Measurements from ENCODE around the gene THUMPD3. TPM values are rescaled to one million over a fixed set of nuclear protein-coding genes. Genes with fewer than 3 reads are reported as not detected.
A peak's percentile ranks its signal among the peaks of the same experiment; 100 is the strongest.

The THUMPD3 gene
- total RNA-seq, 1 donor from 2014 or later, result 61.4 TPM

DNA sequence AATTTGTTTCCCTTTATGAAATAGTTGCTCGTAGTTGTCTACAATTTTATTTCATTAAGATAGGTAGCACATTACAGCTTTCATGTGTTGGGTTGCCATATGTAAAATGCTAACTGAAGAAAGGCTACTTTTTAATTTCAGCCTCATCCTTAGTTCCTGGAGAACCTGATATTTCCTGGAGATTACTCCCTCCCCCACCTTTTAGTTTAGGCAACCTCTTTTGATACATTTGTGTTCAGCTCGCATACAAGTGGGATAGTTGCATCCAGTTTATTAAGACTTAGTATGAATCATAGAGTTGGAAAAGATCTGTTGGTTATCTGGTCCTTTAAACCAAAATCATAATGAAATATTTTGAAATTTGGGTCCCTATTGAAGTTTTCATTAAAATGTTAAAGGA, 40.6 kb downstream of the THUMPD3 start:
- H3K4me3 Mint-ChIP-seq, result no peak overlapping the region
- no peak overlapping the region for H3K27ac Mint-ChIP-seq
- intact Hi-C loops (cut with micrococcal nuclease), result loop anchor here (5.0 kb wide), 1 partner anchor 1194 kb away; no protein-coding TSS in a partner anchor
- DNase-seq (ENCODE audit: low spot score), result no peak
- peaks cover 12% of the 10 kb centered on the region for H3K36me3 Mint-ChIP-seq (ENCODE audit: low read depth)
- peaks cover 60% of the 10 kb centered on the region for H3K4me1 Mint-ChIP-seq (ENCODE audit: low read depth)
- H3K9me3 Mint-ChIP-seq, result no peaks in the 10 kb centered on the region
- H3K27me3 Mint-ChIP-seq (ENCODE audit: insufficient read depth), result no peaks in the 10 kb centered on the region

DNA sequence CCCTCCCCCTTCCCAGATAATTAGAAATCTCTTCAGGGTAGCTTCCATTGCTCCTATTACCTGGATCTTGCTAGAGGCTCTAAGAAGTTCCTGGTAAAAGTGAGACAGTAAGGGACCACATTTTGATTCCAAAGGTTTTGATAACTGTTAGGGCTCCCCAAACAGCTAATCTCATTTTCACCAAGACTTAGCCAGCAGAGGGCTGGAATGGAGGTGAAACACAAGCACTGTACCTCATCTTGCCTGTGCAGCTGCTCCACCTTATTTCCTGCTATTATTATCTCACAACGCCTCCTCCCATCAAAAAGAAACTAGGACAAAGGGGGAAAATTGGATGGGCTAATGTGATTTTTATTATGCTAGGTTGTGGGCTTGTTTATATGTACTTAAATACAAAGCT, 41.8 kb downstream of the THUMPD3 start:
- Mint-ChIP-seq H3K4me3 (no peak overlapping the region), H3K27ac (no peak overlapping the region), H3K36me3 (ENCODE audit: low read depth) (peaks cover 14% of the 10 kb centered on the region), H3K4me1 (ENCODE audit: low read depth) (peaks cover 61% of the 10 kb centered on the region), H3K9me3 (no peaks in the 10 kb centered on the region), H3K27me3 (ENCODE audit: insufficient read depth) (no peaks in the 10 kb centered on the region)
- intact Hi-C loops (cut with micrococcal nuclease), result loop anchor here (5.0 kb wide), 1 partner anchor 1193 kb away; no protein-coding TSS in a partner anchor
- DNase-seq (ENCODE audit: low spot score), result no peak

DNA sequence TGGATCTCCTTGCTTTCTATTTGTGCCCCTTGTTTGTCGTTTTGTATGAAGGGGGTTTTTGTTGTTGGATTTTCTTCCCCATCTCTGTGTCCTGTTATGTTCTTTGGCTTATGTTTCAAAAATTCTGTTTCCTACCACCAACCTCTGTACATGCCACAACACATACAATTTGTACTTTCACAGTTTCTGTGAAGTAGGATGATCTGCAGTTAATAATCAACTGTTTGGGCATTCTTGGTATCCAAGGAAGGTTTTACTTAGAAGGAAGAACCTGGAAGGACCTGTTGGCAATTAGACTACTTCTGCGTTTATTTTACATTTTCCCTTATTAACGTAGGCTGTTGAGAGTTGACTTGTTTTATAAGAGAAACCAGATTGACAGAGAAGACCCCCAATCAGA, 42.9 kb downstream of the THUMPD3 start:
- no peaks in the 10 kb centered on the region for H3K9me3 Mint-ChIP-seq
- no peak overlapping the region for H3K4me3 Mint-ChIP-seq
- intact Hi-C loops (cut with micrococcal nuclease), result no loop called here

DNA sequence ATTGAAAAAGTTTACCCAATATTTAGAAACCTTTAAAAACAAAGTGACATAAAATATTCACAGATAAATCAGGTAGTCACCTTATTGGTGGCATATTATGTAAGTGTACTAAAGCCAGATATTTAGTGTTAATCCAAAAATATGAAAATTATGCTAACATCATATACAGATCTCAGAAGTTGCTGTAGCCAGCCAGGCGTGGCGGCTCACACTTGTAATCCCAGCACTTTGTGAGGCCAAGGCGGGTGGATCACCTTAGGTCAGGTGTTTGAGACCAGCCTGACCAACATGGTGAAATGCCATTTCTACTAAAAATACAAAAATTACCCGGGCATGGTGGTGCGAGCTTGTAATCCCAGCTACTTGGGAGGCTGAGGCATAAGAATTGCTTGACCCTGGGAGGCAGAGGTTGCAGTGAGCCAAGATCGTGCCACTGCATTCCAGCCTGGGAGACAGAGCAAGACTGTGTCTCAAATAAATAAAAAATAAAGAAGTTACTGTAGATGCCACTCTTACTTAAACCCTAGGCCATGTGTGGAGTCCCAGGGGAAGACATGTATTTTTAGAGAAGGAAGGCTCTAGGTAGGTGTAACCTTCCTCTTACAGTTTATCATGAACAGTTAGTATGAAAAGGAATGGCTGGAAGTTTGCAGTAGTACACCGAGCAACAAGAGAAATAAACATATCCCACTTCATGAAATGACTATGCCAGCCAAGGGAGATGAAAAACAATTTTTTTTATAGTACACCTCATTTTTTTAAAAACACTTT, 44.2 kb downstream of the THUMPD3 start:
- intact Hi-C loops (cut with micrococcal nuclease), result no loop called here
- Mint-ChIP-seq H3K27me3 (ENCODE audit: insufficient read depth) (no peaks in the 10 kb centered on the region), H3K4me3 (no peak overlapping the region), H3K36me3 (ENCODE audit: low read depth) (peaks cover 18% of the 10 kb centered on the region), H3K9me3 (no peaks in the 10 kb centered on the region), H3K27ac (no peak overlapping the region), H3K4me1 (ENCODE audit: low read depth) (peaks cover 48% of the 10 kb centered on the region)
- no peak for DNase-seq (ENCODE audit: low spot score)

More for the DNA sequence above, 42.9 kb downstream of the THUMPD3 start:
- Mint-ChIP-seq H3K4me1 (ENCODE audit: low read depth) (peaks cover 61% of the 10 kb centered on the region), H3K27me3 (ENCODE audit: insufficient read depth) (no peaks in the 10 kb centered on the region), H3K36me3 (ENCODE audit: low read depth) (peaks cover 18% of the 10 kb centered on the region), H3K27ac (no peak overlapping the region)
- DNase-seq (ENCODE audit: low spot score), result no peak

DNA sequence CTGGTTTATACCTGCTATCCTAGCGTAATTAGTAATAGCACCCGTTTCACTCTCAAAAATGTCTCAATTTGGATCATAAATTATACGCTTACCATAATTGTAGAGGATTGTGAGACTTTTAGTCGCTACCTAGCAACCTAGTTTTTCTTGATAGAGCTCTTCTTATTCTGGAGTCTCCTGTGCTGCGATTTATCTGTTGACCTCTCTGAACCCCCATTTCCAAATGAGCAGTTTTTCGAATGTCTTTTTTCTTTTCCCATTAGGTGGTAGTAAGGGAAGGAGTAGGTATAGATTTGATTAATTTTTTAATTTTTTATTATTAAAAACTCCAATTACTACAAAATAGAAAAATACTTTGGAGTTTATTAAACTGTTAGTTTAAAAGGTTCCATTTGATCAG, 45.2 kb downstream of the THUMPD3 start:
- no peak overlapping the region for H3K4me3 Mint-ChIP-seq
- H3K9me3 Mint-ChIP-seq, result no peaks in the 10 kb centered on the region
- no peaks in the 10 kb centered on the region for H3K27me3 Mint-ChIP-seq (ENCODE audit: insufficient read depth)
- H3K36me3 Mint-ChIP-seq (ENCODE audit: low read depth), result peaks cover 13% of the 10 kb centered on the region
- intact Hi-C loops (cut with micrococcal nuclease), result loop anchor here (1.0 kb wide), 1 partner anchor 10 kb away; no protein-coding TSS in a partner anchor
- peaks cover 45% of the 10 kb centered on the region for H3K4me1 Mint-ChIP-seq (ENCODE audit: low read depth)
- DNase-seq (ENCODE audit: low spot score), result no peak
- no peak overlapping the region for H3K27ac Mint-ChIP-seq

DNA sequence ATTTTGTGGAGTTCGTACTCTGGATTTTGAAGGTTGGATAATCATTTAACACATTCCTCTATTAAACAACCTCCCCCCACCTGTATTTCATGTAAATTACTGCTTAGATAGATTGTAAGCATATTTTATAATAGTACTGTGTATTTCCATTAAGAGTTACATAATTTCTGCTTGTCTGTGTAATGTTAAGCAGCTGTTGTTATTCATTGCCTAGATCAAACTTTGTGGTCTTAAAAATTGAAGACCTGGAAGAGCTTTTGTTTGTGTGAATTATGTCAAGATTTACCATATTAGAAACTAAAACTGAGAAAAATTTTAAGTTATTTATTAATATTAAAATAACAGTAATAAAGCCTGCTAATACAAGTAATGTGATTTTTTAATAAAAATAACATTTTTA, 45.7 kb downstream of the THUMPD3 start:
- no peak overlapping the region for H3K4me3 Mint-ChIP-seq
- peaks cover 49% of the 10 kb centered on the region for H3K4me1 Mint-ChIP-seq (ENCODE audit: low read depth)
- DNase-seq (ENCODE audit: low spot score), result no peak
- H3K27me3 Mint-ChIP-seq (ENCODE audit: insufficient read depth), result no peaks in the 10 kb centered on the region
- peaks cover 15% of the 10 kb centered on the region for H3K36me3 Mint-ChIP-seq (ENCODE audit: low read depth)
- intact Hi-C loops (cut with micrococcal nuclease), result loop anchor here (1.0 kb wide), 1 partner anchor 10 kb away; no protein-coding TSS in a partner anchor
- no peaks in the 10 kb centered on the region for H3K9me3 Mint-ChIP-seq
- no peak overlapping the region for H3K27ac Mint-ChIP-seq

DNA sequence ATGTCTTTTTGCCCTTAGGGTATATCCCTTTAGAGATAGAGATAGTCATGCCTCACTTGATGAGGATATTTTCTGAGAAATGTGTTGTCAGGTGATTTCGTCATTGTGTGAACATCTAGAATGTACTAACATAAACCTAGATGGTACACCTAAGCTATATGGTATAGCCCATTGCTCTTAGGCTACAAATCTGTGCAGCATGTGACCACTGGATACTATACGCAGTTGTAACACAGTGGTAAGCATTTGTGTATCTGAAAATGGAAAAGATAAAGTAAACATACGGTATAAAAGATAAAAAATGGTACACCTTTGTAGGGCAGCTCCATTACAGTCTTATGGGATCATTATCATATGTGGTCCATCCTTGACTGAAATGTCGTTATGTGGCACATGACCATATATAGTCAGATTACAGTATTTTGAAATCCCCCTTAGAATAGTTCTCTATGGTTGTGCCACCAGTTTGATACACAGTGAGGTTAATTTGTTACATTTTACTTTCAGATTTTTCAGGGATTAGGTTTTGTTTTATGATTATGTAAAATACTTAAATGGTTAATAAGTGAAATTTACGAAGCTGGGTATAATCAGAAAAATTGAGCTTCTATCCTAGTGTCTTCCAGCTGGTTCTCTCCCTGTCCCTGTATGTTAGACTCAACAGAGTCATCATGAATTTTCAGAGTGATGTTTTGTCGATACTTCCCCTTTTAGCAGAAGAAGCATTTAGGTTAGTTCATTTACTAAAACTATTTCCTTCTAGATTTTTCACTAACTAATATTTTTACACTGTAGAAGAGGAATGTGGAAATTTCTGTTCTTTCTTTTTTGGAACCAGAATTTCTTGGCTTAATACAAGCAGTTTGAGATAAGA, 47.4 kb downstream of the THUMPD3 start:
- H3K4me1 Mint-ChIP-seq (ENCODE audit: low read depth), result peaks cover 47% of the 10 kb centered on the region

DNA sequence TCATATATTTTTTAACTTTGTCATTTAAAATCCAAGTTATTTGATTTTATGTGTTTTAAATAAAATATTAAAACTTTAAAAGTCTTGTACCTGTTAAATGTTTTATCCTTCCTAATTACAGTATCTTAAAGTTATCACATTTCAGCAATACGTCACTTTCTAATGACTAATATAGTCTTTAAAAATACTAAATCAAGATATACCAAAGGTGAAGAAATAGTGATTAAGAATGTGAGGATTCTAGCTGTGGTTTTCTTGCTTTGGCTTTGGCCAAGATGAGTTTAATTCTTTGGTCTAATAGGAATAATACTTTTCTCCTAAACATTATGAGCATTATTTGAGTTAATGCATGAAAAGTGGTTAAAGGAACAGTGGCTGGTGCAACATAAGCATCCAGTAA, 48.4 kb downstream of the THUMPD3 start:
- no peak overlapping the region for H3K27ac Mint-ChIP-seq
- H3K9me3 Mint-ChIP-seq, result no peaks in the 10 kb centered on the region
- H3K4me3 Mint-ChIP-seq, result no peak overlapping the region
- H3K36me3 Mint-ChIP-seq (ENCODE audit: low read depth), result peaks cover 25% of the 10 kb centered on the region
- no peaks in the 10 kb centered on the region for H3K27me3 Mint-ChIP-seq (ENCODE audit: insufficient read depth)
- H3K4me1 Mint-ChIP-seq (ENCODE audit: low read depth), result peaks cover 47% of the 10 kb centered on the region
- no peak for DNase-seq (ENCODE audit: low spot score)
- intact Hi-C loops (cut with micrococcal nuclease), result no loop called here

More for the DNA sequence above, 47.4 kb downstream of the THUMPD3 start:
- Mint-ChIP-seq H3K27me3 (ENCODE audit: insufficient read depth) (no peaks in the 10 kb centered on the region), H3K4me3 (no peak overlapping the region), H3K36me3 (ENCODE audit: low read depth) (peaks cover 20% of the 10 kb centered on the region), H3K9me3 (no peaks in the 10 kb centered on the region), H3K27ac (no peak overlapping the region)
- DNase-seq (ENCODE audit: low spot score), result no peak
- intact Hi-C loops (cut with micrococcal nuclease), result no loop called here

DNA sequence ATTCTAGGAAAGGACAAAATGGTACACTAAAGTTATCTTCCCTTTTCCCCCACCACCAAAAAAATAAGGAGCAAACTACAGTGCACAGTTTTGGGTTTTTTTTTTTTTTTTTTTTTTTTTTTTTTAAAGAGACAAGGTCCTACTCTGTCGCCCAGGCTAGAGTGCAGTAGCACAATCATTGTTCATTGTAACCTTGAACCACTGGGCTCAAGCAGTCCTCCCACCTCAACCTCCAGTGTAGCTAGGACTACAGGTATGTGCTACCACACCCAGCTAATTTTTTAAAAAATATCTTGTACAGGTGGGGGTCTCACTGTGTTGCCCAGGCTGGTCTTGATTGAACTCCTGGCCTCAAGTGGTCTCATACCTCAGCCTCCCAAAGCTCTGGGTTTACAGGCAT, 49.4 kb downstream of the THUMPD3 start:
- H3K9me3 Mint-ChIP-seq, result no peaks in the 10 kb centered on the region
- H3K4me1 Mint-ChIP-seq (ENCODE audit: low read depth), result peaks cover 53% of the 10 kb centered on the region
- intact Hi-C loops (cut with micrococcal nuclease), result no loop called here
- no peak for DNase-seq (ENCODE audit: low spot score)
- H3K27me3 Mint-ChIP-seq (ENCODE audit: insufficient read depth), result no peaks in the 10 kb centered on the region
- no peak overlapping the region for H3K27ac Mint-ChIP-seq
- peaks cover 25% of the 10 kb centered on the region for H3K36me3 Mint-ChIP-seq (ENCODE audit: low read depth)
- no peak overlapping the region for H3K4me3 Mint-ChIP-seq

DNA sequence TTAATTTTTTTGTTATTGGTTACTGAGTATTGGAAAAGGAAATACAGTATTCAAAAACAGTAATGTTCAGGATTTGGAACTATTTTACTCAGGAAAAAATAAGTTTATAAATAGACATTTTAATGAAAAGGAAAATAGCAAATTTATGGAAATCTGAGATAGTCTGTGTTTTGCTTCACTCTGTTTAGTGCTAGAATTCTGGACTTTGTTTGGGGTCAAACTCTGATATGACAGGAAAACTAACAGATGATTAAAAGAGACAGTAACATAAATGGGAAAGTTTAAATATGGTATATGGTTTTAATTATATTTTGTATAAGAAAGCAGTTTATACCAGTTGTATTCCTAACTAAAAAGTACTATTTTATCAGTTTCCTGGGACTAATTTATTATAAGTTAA, 52.0 kb downstream of the THUMPD3 start:
- no peak overlapping the region for H3K4me3 Mint-ChIP-seq
- no peaks in the 10 kb centered on the region for H3K27me3 Mint-ChIP-seq (ENCODE audit: insufficient read depth)
- H3K36me3 Mint-ChIP-seq (ENCODE audit: low read depth), result peaks cover 17% of the 10 kb centered on the region
- intact Hi-C loops (cut with micrococcal nuclease), result no loop called here
- no peak for DNase-seq (ENCODE audit: low spot score)
- peaks cover 47% of the 10 kb centered on the region for H3K4me1 Mint-ChIP-seq (ENCODE audit: low read depth)
- H3K9me3 Mint-ChIP-seq, result no peaks in the 10 kb centered on the region
- no peak overlapping the region for H3K27ac Mint-ChIP-seq

DNA sequence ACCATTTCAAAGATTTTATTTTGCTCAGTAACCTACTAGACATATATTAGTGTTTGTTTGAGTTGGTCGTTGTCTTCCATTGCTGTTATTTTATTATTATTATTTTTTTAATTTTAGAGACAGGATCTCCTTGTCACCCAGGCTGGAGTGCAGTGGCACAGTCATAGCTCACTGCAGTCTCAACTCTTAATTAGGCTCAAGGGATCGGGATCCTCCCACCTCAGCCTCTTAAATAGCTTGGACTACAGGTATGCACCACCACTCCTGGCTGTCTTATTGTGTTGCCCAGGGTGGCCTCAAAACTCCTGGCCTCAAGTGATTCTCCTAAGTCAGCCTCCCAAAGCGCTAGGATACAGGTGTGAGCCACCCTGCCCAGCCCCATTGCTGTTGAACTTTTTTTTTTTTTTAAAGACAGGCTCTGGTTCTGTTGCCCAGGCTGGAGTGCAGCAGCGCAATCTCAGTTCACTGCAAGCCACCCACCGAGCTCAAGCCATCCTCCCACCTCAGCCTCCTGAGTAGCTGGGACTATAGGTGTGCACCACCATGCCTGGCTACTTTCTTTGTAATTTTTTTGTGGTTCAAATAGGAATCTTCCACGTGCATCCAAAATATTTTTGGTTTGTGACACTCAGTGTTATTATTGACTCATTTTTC, 52.8 kb downstream of the THUMPD3 start:
- no peaks in the 10 kb centered on the region for H3K27me3 Mint-ChIP-seq (ENCODE audit: insufficient read depth)
- H3K4me3 Mint-ChIP-seq, result no peak overlapping the region
- peaks cover 15% of the 10 kb centered on the region for H3K36me3 Mint-ChIP-seq (ENCODE audit: low read depth)
- no peak for DNase-seq (ENCODE audit: low spot score)
- no peaks in the 10 kb centered on the region for H3K9me3 Mint-ChIP-seq
- H3K27ac Mint-ChIP-seq, result peak overlapping the region; percentile 61
- H3K4me1 Mint-ChIP-seq (ENCODE audit: low read depth), result peaks cover 47% of the 10 kb centered on the region
- intact Hi-C loops (cut with micrococcal nuclease), result no loop called here

DNA sequence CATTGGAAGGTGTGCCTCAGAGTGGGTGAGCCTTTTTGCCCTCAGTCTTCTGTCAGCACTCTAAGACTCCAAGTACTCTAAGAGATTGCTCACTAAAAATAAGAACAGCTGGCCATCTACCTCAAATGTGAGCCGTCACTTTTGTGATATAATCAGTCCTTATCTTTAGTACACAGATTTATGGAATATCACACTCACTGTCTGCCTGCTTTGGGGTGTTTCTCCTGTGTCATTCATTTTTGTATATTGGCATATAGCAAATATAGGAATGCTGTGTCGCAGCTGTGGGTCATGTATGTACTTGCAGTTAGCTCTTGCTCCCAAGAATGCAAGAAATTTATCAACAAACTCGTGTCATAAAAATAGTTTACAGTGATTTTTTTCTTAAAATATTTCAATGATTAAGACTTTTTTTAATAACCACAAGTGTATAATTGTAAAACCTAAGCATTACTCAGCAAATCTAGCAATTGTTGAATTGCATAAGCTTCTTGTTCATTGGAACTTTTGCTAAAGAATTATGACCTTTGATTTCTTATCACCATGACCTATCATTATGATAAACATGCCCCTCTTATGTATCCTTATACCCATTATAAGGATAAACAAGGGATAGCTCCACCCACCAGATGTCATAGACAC, 53.4 kb downstream of the THUMPD3 start:
- Mint-ChIP-seq H3K4me1 (ENCODE audit: low read depth) (peaks cover 50% of the 10 kb centered on the region), H3K4me3 (no peak overlapping the region), H3K27ac (peak overlapping the region; percentile 61), H3K36me3 (ENCODE audit: low read depth) (peaks cover 16% of the 10 kb centered on the region), H3K9me3 (no peaks in the 10 kb centered on the region), H3K27me3 (ENCODE audit: insufficient read depth) (no peaks in the 10 kb centered on the region)
- no peak for DNase-seq (ENCODE audit: low spot score)
- intact Hi-C loops (cut with micrococcal nuclease), result no loop called here
